Stimulated activated CD4-positive, alpha-beta T cell treated with anti-CD3 and anti-CD28 coated beads, Interleukin-2, amount 100 ng/mL, for 4 hours (primary cell): ENCODE measurements around the gene SECISBP2L.

Source experiments
- DNase-seq: peaks from one replicate; pipeline ENCODE4 v3.0.0-alpha.2; 2020; ENCODE audit warnings: low read depth

SECISBP2L gene

GRCh38 chr15:48966595-48967301 is 79.5 kb downstream of the SECISBP2L start:
- no peak for DNase-seq

- DNase-seq: no peak
These were observed 80.3 kb downstream of the SECISBP2L start for GRCh38 chr15:48965972-48966371.

GRCh38 chr15:48964898-48965297 is 81.3 kb downstream of the SECISBP2L start:
- no peak for DNase-seq

GRCh38 chr15:48963524-48964113 is 82.6 kb downstream of the SECISBP2L start, which contains the start of gene SHC4:
TSS of gene SHC4 (minus strand) at chr15:48963919. CDS start at chr15:48963015, 904 bp downstream.
- DNase-seq: no peak

- no peak for DNase-seq
These were observed 83.4 kb downstream of the SECISBP2L start for GRCh38 chr15:48962662-48963523.

- DNase-seq: no peak
These were observed 90.3 kb downstream of the SECISBP2L start for GRCh38 chr15:48955967-48956366.

- DNase-seq: no peak
These were observed 90.9 kb downstream of the SECISBP2L start for GRCh38 chr15:48955370-48955769.

GRCh38 chr15:48954538-48954937 is 91.7 kb downstream of the SECISBP2L start:
- DNase-seq: no peak

- DNase-seq: no peak
These were observed 99.4 kb downstream of the SECISBP2L start for GRCh38 chr15:48946840-48947187.

- DNase-seq: no peak
These were observed 100.0 kb downstream of the SECISBP2L start for GRCh38 chr15:48946074-48946839.

- no peak for DNase-seq
These were observed 100.9 kb downstream of the SECISBP2L start for GRCh38 chr15:48945386-48945785.

- DNase-seq: no peak
These were observed 104.3 kb downstream of the SECISBP2L start for GRCh38 chr15:48941904-48942303.

- DNase-seq: no peak
These were observed 105.7 kb downstream of the SECISBP2L start for GRCh38 chr15:48940508-48940907.

GRCh38 chr15:48939648-48940047 is 106.6 kb downstream of the SECISBP2L start:
- no peak for DNase-seq
